Measurements from ENCODE around the gene TMEM205. TPM values are rescaled to one million over a fixed set of nuclear protein-coding genes. Genes with fewer than 3 reads are reported as not detected.
"Not testable (repeated sequence)": the region's sequence is repeated elsewhere in the genome, so short reads cannot be mapped to it uniquely, and the experiment has no call there.

TMEM205 gene
- total and polyA plus RNA-seq, 2 experiments from 2014 or later = 188 to 199 TPM

- no peak overlapping the region for H3K4me2 ChIP-seq
- TF ChIP-seq CTCF (IDR thresholded peaks at IDR 0.05; ENCODE audit: poor library complexity) (no peak), EZH2phosphoT487 (IDR thresholded peaks at IDR 0.05; ENCODE audit: low read depth, severe bottlenecking, unreplicated experiment) (no peak), EZH2 (IDR thresholded peaks at IDR 0.05; ENCODE audit: borderline replicate concordance) (no peak)
- H3K9me3 ChIP-seq (ENCODE audit: low read depth) = no peaks in the 10 kb centered on the region
- H4K20me1 ChIP-seq (ENCODE audit: insufficient read depth, poor library complexity, severe bottlenecking) = no peaks in the 10 kb centered on the region
- no peaks in the 10 kb centered on the region for H3K27me3 ChIP-seq
- no peak for DNase-seq (ENCODE audit: low spot score)
- no peak overlapping the region for H3K4me3 ChIP-seq
- 84% methylated on average over 14 of the region's 14 CpGs for WGBS (ENCODE audit: low lambda C conversion rate, missing lambda C conversion rate)
- no peaks in the 10 kb centered on the region for H3K79me2 ChIP-seq
- no peaks in the 10 kb centered on the region for H3K36me3 ChIP-seq (replicated peaks; ENCODE audit: insufficient read depth, low read depth)
- H3K4me1 ChIP-seq (ENCODE audit: insufficient read depth) = peaks cover 31% of the 10 kb centered on the region
- peak overlapping the region; percentile 81 for H3K27ac ChIP-seq
- H2AFZ ChIP-seq = no peak overlapping the region
- H3K9me2 ChIP-seq (replicated peaks; ENCODE audit: insufficient read depth) = no peaks in the 10 kb centered on the region
Observed at GRCh38 chr19:11321191-11322126, 24.6 kb downstream of the TMEM205 start.

- H3K27ac ChIP-seq, H2AFZ ChIP-seq: not testable (repeated sequence)
Observed at GRCh38 chr19:11320278-11320995, 25.6 kb downstream of the TMEM205 start.

GRCh38 chr19:11306337-11306736, 39.7 kb downstream of the TMEM205 start:
- no peak for DNase-seq (ENCODE audit: low spot score)
- Histone ChIP-seq H2AFZ (no peak overlapping the region), H3K9me2 (replicated peaks; ENCODE audit: insufficient read depth) (no peaks in the 10 kb centered on the region), H3K79me2 (no peaks in the 10 kb centered on the region), H3K4me2 (no peak overlapping the region), H3K27ac (no peak overlapping the region), H3K36me3 (replicated peaks; ENCODE audit: insufficient read depth, low read depth) (no peaks in the 10 kb centered on the region), H3K27me3 (no peaks in the 10 kb centered on the region), H3K4me1 (ENCODE audit: insufficient read depth) (no peaks in the 10 kb centered on the region), H4K20me1 (ENCODE audit: insufficient read depth, poor library complexity, severe bottlenecking) (no peaks in the 10 kb centered on the region), H3K4me3 (no peak overlapping the region), H3K9me3 (ENCODE audit: low read depth) (no peaks in the 10 kb centered on the region)
- WGBS (ENCODE audit: low lambda C conversion rate, missing lambda C conversion rate) = 91% methylated on average over 9 of the region's 9 CpGs
- no peak for TF ChIP-seq EZH2phosphoT487 (IDR thresholded peaks at IDR 0.05; ENCODE audit: low read depth, severe bottlenecking, unreplicated experiment)
- TF ChIP-seq EZH2 (IDR thresholded peaks at IDR 0.05; ENCODE audit: borderline replicate concordance) = no peak
- TF ChIP-seq CTCF (IDR thresholded peaks at IDR 0.05; ENCODE audit: poor library complexity) = no peak

More at GRCh38 chr19:11320278-11320995, 25.6 kb downstream of the TMEM205 start:
- H3K9me3 ChIP-seq (ENCODE audit: low read depth); H3K79me2 ChIP-seq; H4K20me1 ChIP-seq (ENCODE audit: insufficient read depth, poor library complexity, severe bottlenecking); H3K36me3 ChIP-seq (replicated peaks; ENCODE audit: insufficient read depth, low read depth); H3K9me2 ChIP-seq (replicated peaks; ENCODE audit: insufficient read depth); H3K4me2 ChIP-seq; DNase-seq (ENCODE audit: low spot score); H3K4me3 ChIP-seq; H3K27me3 ChIP-seq: not testable (repeated sequence)
- WGBS (ENCODE audit: low lambda C conversion rate, missing lambda C conversion rate) = 94% methylated on average over 9 of the region's 9 CpGs
- peaks cover 31% of the 10 kb centered on the region for H3K4me1 ChIP-seq (ENCODE audit: insufficient read depth)

GRCh38 chr19:11304936-11305335, 41.1 kb downstream of the TMEM205 start:
- Histone ChIP-seq H3K79me2 (no peaks in the 10 kb centered on the region), H4K20me1 (ENCODE audit: insufficient read depth, poor library complexity, severe bottlenecking) (no peaks in the 10 kb centered on the region), H3K9me3 (ENCODE audit: low read depth) (no peaks in the 10 kb centered on the region), H3K27me3 (no peaks in the 10 kb centered on the region), H3K27ac (no peak overlapping the region), H3K4me3 (no peak overlapping the region), H3K9me2 (replicated peaks; ENCODE audit: insufficient read depth) (no peaks in the 10 kb centered on the region), H3K36me3 (replicated peaks; ENCODE audit: insufficient read depth, low read depth) (no peaks in the 10 kb centered on the region), H3K4me1 (ENCODE audit: insufficient read depth) (no peaks in the 10 kb centered on the region), H2AFZ (no peak overlapping the region), H3K4me2 (no peak overlapping the region)
- DNase-seq (ENCODE audit: low spot score) = no peak
- WGBS (ENCODE audit: low lambda C conversion rate, missing lambda C conversion rate) = 90% methylated on average over 5 of the region's 5 CpGs
- TF ChIP-seq EZH2phosphoT487 (IDR thresholded peaks at IDR 0.05; ENCODE audit: low read depth, severe bottlenecking, unreplicated experiment) (no peak), CTCF (IDR thresholded peaks at IDR 0.05; ENCODE audit: poor library complexity) (no peak), EZH2 (IDR thresholded peaks at IDR 0.05; ENCODE audit: borderline replicate concordance) (no peak)

Measured in hepatocyte (in vitro differentiated cells).